Sigmoid colon (tissue), 7 donors: ENCODE data around the gene NACC2. TPM values are rescaled to one million over a fixed set of nuclear protein-coding genes. Genes with fewer than 3 reads are reported as not detected.

ENCODE experiments used
- DNase-seq: peaks from one replicate; pipeline ENCODE4 v3.0.0-alpha.2; 2019
- H3K27ac ChIP-seq, 4 donors: fragments of 200-600 bp; sonication (generic); one replicate each; pipeline ENCODE4 v1.5.1; 2016 to 2019; ENCODE audit warnings: mild to moderate bottlenecking in 1 of 4
- H3K27me3 ChIP-seq, 3 donors: fragments of 200-600 bp; sonication (generic); one replicate each; pipeline ENCODE4 v1.5.1; 2019; ENCODE audit warnings: mild to moderate bottlenecking in 1 of 3
- H3K36me3 ChIP-seq, 4 donors: fragments of 200-600 bp; sonication (generic); one replicate each; pipeline ENCODE4 v1.5.1; 2016 to 2019
- H3K4me1 ChIP-seq, 4 donors: fragments of 200-600 bp; sonication (generic); one replicate each; pipeline ENCODE4 v1.5.1; 2017 to 2019
- H3K4me3 ChIP-seq, 4 donors: fragments of 200-600 bp; sonication (generic); one replicate each; pipeline ENCODE4 v1.5.1; 2017 to 2019; ENCODE audit warnings: mild to moderate bottlenecking in 2 of 4, moderate library complexity in 1 of 4
- H3K9me3 ChIP-seq, 4 donors: fragments of 200-600 bp in 3 of 4; sonication (generic) in 3 of 4; one replicate each; pipeline versions ENCODE4 v1.5.1 to v1.6.1; 2013 to 2019
- CTCF ChIP-seq, 4 experiments: fragments of 450-650 bp in 3 of 4; fragments of 200-600 bp in 1 of 4; IDR thresholded peaks; one replicate each; pipeline ENCODE4 v1.5.1; 2016 to 2019; ENCODE audit warnings: antibody characterized with exemption in 4 of 4, mild to moderate bottlenecking in 3 of 4, moderate library complexity in 2 of 4
- EP300 ChIP-seq, 4 donors: sonication (generic); formaldehyde crosslinking; IDR thresholded peaks; one replicate each; pipeline ENCODE4 v1.6.1; 2017; ENCODE audit warnings: antibody characterized with exemption in 4 of 4
- POLR2A ChIP-seq, 2 donors: fragments of 450-650 bp; IDR thresholded peaks; one replicate each; pipeline ENCODE4 v1.6.1; 2016; ENCODE audit warnings: antibody characterized with exemption in 2 of 2, mild to moderate bottlenecking in 2 of 2, moderate library complexity in 2 of 2
- POLR2AphosphoS5 ChIP-seq, 4 donors: sonication (generic); formaldehyde crosslinking; IDR thresholded peaks; one replicate each; pipeline ENCODE4 v1.6.1; 2017; ENCODE audit warnings: antibody characterized with exemption in 4 of 4
- WGBS, 2 donors: extraction: QIAGEN DNeasy Blood & Tissue Kit; methylation state at CpG; one replicate each; pipeline ENCODE4 v1.1.7; 2013; 5-methylcytosine and 5-hydroxymethylcytosine counted together
- intact Hi-C: fragments of 100-400 bp; cut with DNase I; formaldehyde crosslinking; loops from one replicate; pipeline ENCODE4 v1.15.1; 2023
- polyA plus RNA-seq, 3 donors: library from polyadenylated mRNA; stranded (reverse); fragments of 200-250 nt; gene quantifications; one replicate each; pipeline ENCODE4 v1.2.3, GENCODE V29; 2013
- total RNA-seq, 4 donors: library from RNA; depleted of rRNA; stranded (reverse); fragments of >200 nt; gene quantifications; one replicate each; pipeline ENCODE4 v1.1.0, GENCODE V29; 2016
- donor health status: healthy with polysubstance abuse.
- donor health status: Bipolar disorder and iron deficiency.
- donor health status: healthy.

Gene NACC2
- total and polyA plus RNA-seq, 7 donors = 3.6 to 80.0 (median 41.6) TPM

- Histone ChIP-seq H3K27ac (no peak overlapping the region), H3K27me3 (peaks cover 0 to 61% (median 32%) of the 10 kb centered on the region in 3 donors), H3K36me3 (no peaks in the 10 kb centered on the region), H3K4me1 (peaks cover 0 to 9% (median 2%) of the 10 kb centered on the region in 4 donors), H3K9me3 (no peaks in the 10 kb centered on the region), H3K4me3 (no peak overlapping the region)
- WGBS, 2 donors = 72 to 84% methylated on average over 22 of the region's 22 CpGs
- DNase-seq = no peak
- no peak for TF ChIP-seq EP300 (IDR thresholded peaks at IDR 0.05)
- TF ChIP-seq POLR2AphosphoS5 (IDR thresholded peaks at IDR 0.05) = no peak
- TF ChIP-seq POLR2A (IDR thresholded peaks at IDR 0.05) = no peak
- TF ChIP-seq CTCF (IDR thresholded peaks at IDR 0.05) = no peak
- intact Hi-C loops = no loop called here
These were observed 110.9 kb downstream of the NACC2 start for GRCh38 chr9:135984072-135984710.

GRCh38 chr9:135983208-135984071, 111.6 kb downstream of the NACC2 start:
- Histone ChIP-seq H3K4me1 (peaks cover 0 to 9% (median 2%) of the 10 kb centered on the region in 4 donors), H3K27me3 (peaks cover 0 to 60% (median 29%) of the 10 kb centered on the region in 3 donors), H3K27ac (no peak overlapping the region), H3K4me3 (no peak overlapping the region), H3K9me3 (no peaks in the 10 kb centered on the region), H3K36me3 (no peaks in the 10 kb centered on the region)
- no peak for DNase-seq
- intact Hi-C loops = no loop called here
- WGBS, 2 donors = 55 to 74% methylated on average over 26 of the region's 26 CpGs
- TF ChIP-seq POLR2A (IDR thresholded peaks at IDR 0.05) (no peak), POLR2AphosphoS5 (IDR thresholded peaks at IDR 0.05) (no peak), EP300 (IDR thresholded peaks at IDR 0.05) (no peak), CTCF (IDR thresholded peaks at IDR 0.05) (no peak)

- intact Hi-C loops = no loop called here
- H3K27me3 ChIP-seq = peaks cover 0 to 54% (median 29%) of the 10 kb centered on the region in 3 donors
- no peak overlapping the region for H3K27ac ChIP-seq
- no peaks in the 10 kb centered on the region for H3K36me3 ChIP-seq
- no peak for DNase-seq
- no peak overlapping the region for H3K4me3 ChIP-seq
- H3K9me3 ChIP-seq = no peaks in the 10 kb centered on the region
- TF ChIP-seq CTCF (IDR thresholded peaks at IDR 0.05) = no peak
- TF ChIP-seq POLR2AphosphoS5 (IDR thresholded peaks at IDR 0.05) = no peak
- no peak for TF ChIP-seq POLR2A (IDR thresholded peaks at IDR 0.05)
- TF ChIP-seq EP300 (IDR thresholded peaks at IDR 0.05) = no peak
- 68 to 83% methylated on average over 24 of the region's 24 CpGs for WGBS, 2 donors
- H3K4me1 ChIP-seq = peaks cover 0 to 9% (median 2%) of the 10 kb centered on the region in 4 donors
These were observed 112.4 kb downstream of the NACC2 start for GRCh38 chr9:135982499-135983207.

- peaks cover 0 to 9% (median 2%) of the 10 kb centered on the region in 4 donors for H3K4me1 ChIP-seq
- TF ChIP-seq EP300 (IDR thresholded peaks at IDR 0.05) = no peak
- no peak for TF ChIP-seq CTCF (IDR thresholded peaks at IDR 0.05)
- no peak for TF ChIP-seq POLR2A (IDR thresholded peaks at IDR 0.05)
- TF ChIP-seq POLR2AphosphoS5 (IDR thresholded peaks at IDR 0.05) = no peak
- intact Hi-C loops = no loop called here
- H3K27ac ChIP-seq = no peak overlapping the region
- peaks cover 0 to 68% (median 21%) of the 10 kb centered on the region in 3 donors for H3K27me3 ChIP-seq
- no peak overlapping the region for H3K4me3 ChIP-seq
- H3K36me3 ChIP-seq = no peaks in the 10 kb centered on the region
- WGBS, 2 donors = 81 to 91% methylated on average over 29 of the region's 29 CpGs
- DNase-seq = no peak
- H3K9me3 ChIP-seq = no peaks in the 10 kb centered on the region
These were observed 114.0 kb downstream of the NACC2 start for GRCh38 chr9:135980926-135981630.
